ENCODE data around the gene RAB1B. TPM values are rescaled to one million over a fixed set of nuclear protein-coding genes. Genes with fewer than 3 reads are reported as not detected.

Gene RAB1B
- total RNA-seq, 2 donors from 2014 or later = 122 to 126 TPM

- Histone ChIP-seq H3K9ac (ENCODE audit: extremely low read depth, low read length, poor library complexity, severe bottlenecking) (no peak overlapping the region), H3K27me3 (ENCODE audit: control insufficient read depth, insufficient read depth, low read length, poor library complexity, severe bottlenecking) (no peaks in the 10 kb centered on the region), H3K4me1 (ENCODE audit: control insufficient read depth, insufficient read depth, low read length) (no peaks in the 10 kb centered on the region), H3K27ac (ENCODE audit: low read depth, low read length) (no peak overlapping the region), H3K36me3 (ENCODE audit: control insufficient read depth, insufficient read depth, low read length) (no peaks in the 10 kb centered on the region), H3K9me3 (ENCODE audit: control insufficient read depth, low read length) (no peaks in the 10 kb centered on the region), H3K4me3 (ENCODE audit: low read length) (no peak overlapping the region)
- no peak for DNase-seq
- H3K4me3 Mint-ChIP-seq = no peak overlapping the region
- H3K4me1 Mint-ChIP-seq = peaks cover 4% of the 10 kb centered on the region
- peaks cover 15% of the 10 kb centered on the region for H3K27me3 Mint-ChIP-seq (ENCODE audit: insufficient read depth)
- TF ChIP-seq, protein P1, sequence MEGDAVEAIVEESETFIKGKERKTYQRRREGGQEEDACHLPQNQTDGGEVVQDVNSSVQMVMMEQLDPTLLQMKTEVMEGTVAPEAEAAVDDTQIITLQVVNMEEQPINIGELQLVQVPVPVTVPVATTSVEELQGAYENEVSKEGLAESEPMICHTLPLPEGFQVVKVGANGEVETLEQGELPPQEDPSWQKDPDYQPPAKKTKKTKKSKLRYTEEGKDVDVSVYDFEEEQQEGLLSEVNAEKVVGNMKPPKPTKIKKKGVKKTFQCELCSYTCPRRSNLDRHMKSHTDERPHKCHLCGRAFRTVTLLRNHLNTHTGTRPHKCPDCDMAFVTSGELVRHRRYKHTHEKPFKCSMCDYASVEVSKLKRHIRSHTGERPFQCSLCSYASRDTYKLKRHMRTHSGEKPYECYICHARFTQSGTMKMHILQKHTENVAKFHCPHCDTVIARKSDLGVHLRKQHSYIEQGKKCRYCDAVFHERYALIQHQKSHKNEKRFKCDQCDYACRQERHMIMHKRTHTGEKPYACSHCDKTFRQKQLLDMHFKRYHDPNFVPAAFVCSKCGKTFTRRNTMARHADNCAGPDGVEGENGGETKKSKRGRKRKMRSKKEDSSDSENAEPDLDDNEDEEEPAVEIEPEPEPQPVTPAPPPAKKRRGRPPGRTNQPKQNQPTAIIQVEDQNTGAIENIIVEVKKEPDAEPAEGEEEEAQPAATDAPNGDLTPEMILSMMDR (conservative IDR thresholded peaks at IDR 0.05) = no peak
- no peak overlapping the region for H3K27ac Mint-ChIP-seq
- WGBS, 2 experiments (ENCODE audit: insufficient coverage in 1 of 2, insufficient read length in 1 of 2) = 64 to 74% methylated on average over 4 to 9 of the region's 10 CpGs
- no peaks in the 10 kb centered on the region for H3K36me3 Mint-ChIP-seq (ENCODE audit: low read depth)
- H3K9me3 Mint-ChIP-seq = peaks cover 8% of the 10 kb centered on the region
Observed at GRCh38 chr11:66324664-66325063, 56.2 kb downstream of the RAB1B start.

DNA sequence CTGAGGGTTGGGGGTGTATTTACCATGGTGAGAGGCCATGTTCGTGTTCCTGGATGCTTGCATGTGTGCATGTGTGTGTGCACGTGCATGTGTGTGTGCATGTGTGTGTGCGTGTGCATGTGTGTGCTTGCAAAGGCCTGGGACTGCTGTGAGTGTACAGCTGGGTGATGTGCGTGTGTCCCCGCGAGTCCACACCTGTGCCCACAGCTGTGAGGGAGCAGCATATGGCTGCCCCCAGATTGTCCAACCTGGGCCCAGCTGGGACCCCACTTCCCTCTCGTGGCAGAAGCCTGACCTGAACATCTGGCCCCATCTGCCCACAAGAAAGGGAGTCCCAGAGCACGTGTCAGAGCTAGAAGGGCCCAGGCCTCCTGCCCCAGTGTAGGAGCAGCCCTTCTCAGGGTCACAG lies 56.8 kb downstream of the RAB1B start:
- Histone ChIP-seq H3K4me3 (ENCODE audit: low read length) (no peak overlapping the region), H3K27ac (ENCODE audit: low read depth, low read length) (no peak overlapping the region), H3K9me3 (ENCODE audit: control insufficient read depth, low read length) (no peaks in the 10 kb centered on the region), H3K27me3 (ENCODE audit: control insufficient read depth, insufficient read depth, low read length, poor library complexity, severe bottlenecking) (no peaks in the 10 kb centered on the region), H3K36me3 (ENCODE audit: control insufficient read depth, insufficient read depth, low read length) (no peaks in the 10 kb centered on the region), H3K9ac (ENCODE audit: extremely low read depth, low read length, poor library complexity, severe bottlenecking) (no peak overlapping the region), H3K4me1 (ENCODE audit: control insufficient read depth, insufficient read depth, low read length) (no peaks in the 10 kb centered on the region)
- Mint-ChIP-seq H3K4me1 (peaks cover 4% of the 10 kb centered on the region), H3K27ac (no peak overlapping the region), H3K36me3 (ENCODE audit: low read depth) (no peaks in the 10 kb centered on the region), H3K9me3 (peaks cover 2% of the 10 kb centered on the region), H3K4me3 (no peak overlapping the region), H3K27me3 (ENCODE audit: insufficient read depth) (peaks cover 11% of the 10 kb centered on the region)
- 86 to 87% methylated on average over 4 to 8 of the region's 8 CpGs for WGBS, 2 experiments (ENCODE audit: insufficient coverage in 1 of 2, insufficient read length in 1 of 2)
- TF ChIP-seq, protein P1 (conservative IDR thresholded peaks at IDR 0.05) = no peak
- no peak for DNase-seq

DNA sequence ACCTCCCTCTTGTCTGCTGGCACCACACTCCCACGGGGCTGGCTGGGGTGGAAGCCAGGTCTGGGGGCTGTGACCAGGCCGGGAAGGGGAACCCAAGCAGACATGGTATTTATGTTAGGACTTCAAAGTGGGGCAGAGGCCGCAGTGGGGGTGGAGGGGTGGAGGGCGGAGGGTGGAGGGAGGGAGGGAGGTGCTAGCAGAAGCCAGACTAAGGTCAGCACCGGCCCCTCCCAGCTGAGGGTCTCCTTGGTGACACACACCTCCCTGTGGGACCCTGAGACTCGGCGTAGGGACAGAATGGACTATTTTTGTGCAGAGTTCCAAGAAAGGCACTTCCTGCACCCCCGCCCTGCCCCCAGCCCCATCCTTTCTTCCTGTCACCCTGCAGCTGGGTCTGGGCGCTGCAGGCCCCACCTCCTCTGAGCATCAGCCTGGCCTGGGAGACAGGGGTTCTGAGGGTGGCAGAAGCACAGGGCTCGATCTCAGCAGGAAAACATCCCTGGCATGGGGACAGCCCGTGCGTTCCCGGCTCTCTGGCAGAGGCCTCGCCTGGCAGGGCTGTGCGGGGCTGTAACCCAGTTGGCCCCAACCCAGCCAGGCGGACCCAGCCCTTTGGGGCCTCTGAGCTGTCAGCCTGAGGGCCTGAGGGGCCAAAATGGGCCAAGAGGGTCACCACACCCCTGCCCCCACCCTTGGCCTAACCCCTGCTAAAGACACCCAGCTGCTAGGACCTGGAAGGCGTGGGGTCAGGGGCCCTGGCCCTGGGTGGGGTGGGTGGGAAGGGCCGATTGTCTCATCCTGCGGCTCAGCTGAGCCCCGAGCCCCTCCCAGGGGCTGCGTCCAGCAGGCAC lies 58.0 kb downstream of the RAB1B start:
- H3K9me3 ChIP-seq (ENCODE audit: control insufficient read depth, low read length) = no peaks in the 10 kb centered on the region
- Mint-ChIP-seq H3K27ac (no peak overlapping the region), H3K9me3 (no peaks in the 10 kb centered on the region), H3K4me3 (no peak overlapping the region), H3K36me3 (ENCODE audit: low read depth) (no peaks in the 10 kb centered on the region), H3K4me1 (peaks cover 4% of the 10 kb centered on the region), H3K27me3 (ENCODE audit: insufficient read depth) (peaks cover 10% of the 10 kb centered on the region)
- H3K36me3 ChIP-seq (ENCODE audit: control insufficient read depth, insufficient read depth, low read length) = no peaks in the 10 kb centered on the region
- DNase-seq = no peak
- no peak overlapping the region for H3K9ac ChIP-seq (ENCODE audit: extremely low read depth, low read length, poor library complexity, severe bottlenecking)
- H3K4me3 ChIP-seq (ENCODE audit: low read length) = no peak overlapping the region
- H3K4me1 ChIP-seq (ENCODE audit: control insufficient read depth, insufficient read depth, low read length) = no peaks in the 10 kb centered on the region
- TF ChIP-seq, protein P1 (conservative IDR thresholded peaks at IDR 0.05) = no peak
- no peaks in the 10 kb centered on the region for H3K27me3 ChIP-seq (ENCODE audit: control insufficient read depth, insufficient read depth, low read length, poor library complexity, severe bottlenecking)
- H3K27ac ChIP-seq (ENCODE audit: low read depth, low read length) = no peak overlapping the region
- 83 to 84% methylated on average over 6 to 21 of the region's 21 CpGs for WGBS, 2 experiments (ENCODE audit: insufficient coverage in 1 of 2, insufficient read length in 1 of 2)

Other genes with a start within 250 kb of the RAB1B start
- not detected for gene CATSPER1, start 242.2 kb upstream of the RAB1B start, total RNA-seq
- 10 to 100 TPM in 1 of 2 donors, 1 to 10 TPM in 1; 7.4 to 11.2 TPM for gene GAL3ST3, start 219.5 kb upstream of the RAB1B start, total RNA-seq
- gene SF3B2, start 216.3 kb upstream of the RAB1B start, total RNA-seq = 100 to 1,000 TPM; 209 to 254 TPM
- 10 to 100 TPM; 67.0 to 67.1 TPM for gene PACS1, start 198.4 kb upstream of the RAB1B start, total RNA-seq
- gene KLC2, start 10.9 kb upstream of the RAB1B start, total RNA-seq = 10 to 100 TPM; 52.0 to 69.2 TPM
- gene CNIH2, start 9.5 kb downstream of the RAB1B start, total RNA-seq = 1 to 10 TPM; 3.5 to 3.8 TPM
- gene YIF1A, start 20.5 kb downstream of the RAB1B start, total RNA-seq = 10 to 100 TPM; 70.6 to 80.1 TPM
- gene TMEM151A, start 23.3 kb downstream of the RAB1B start, total RNA-seq = under 1 TPM in 1 of 2 donors, not detected in 1; 0.20 TPM
- gene CD248, start 48.4 kb downstream of the RAB1B start, total RNA-seq = under 1 TPM; 0.33 to 0.40 TPM
- 1 to 10 TPM; 2.2 to 2.6 TPM for gene RIN1, start 67.8 kb downstream of the RAB1B start, total RNA-seq
- 10 to 100 TPM; 38.7 to 40.3 TPM for gene BRMS1, start 76.5 kb downstream of the RAB1B start, total RNA-seq
- gene B4GAT1, start 79.0 kb downstream of the RAB1B start, total RNA-seq = 10 to 100 TPM; 29.4 to 45.7 TPM
- gene SLC29A2, start 103.1 kb downstream of the RAB1B start, total RNA-seq = 10 to 100 TPM; 30.8 to 32.4 TPM
- gene NPAS4, start 152.4 kb downstream of the RAB1B start, total RNA-seq = not detected
- 100 to 1,000 TPM in 1 of 2 donors, 10 to 100 TPM in 1; 84.5 to 111 TPM for gene MRPL11, start 170.2 kb downstream of the RAB1B start, total RNA-seq
- 10 to 100 TPM in 1 of 2 donors, 1 to 10 TPM in 1; 9.0 to 12.4 TPM for gene PELI3, start 198.3 kb downstream of the RAB1B start, total RNA-seq
- gene DPP3, start 211.8 kb downstream of the RAB1B start, total RNA-seq = 10 to 100 TPM; 84.8 to 86.3 TPM
- 10 to 100 TPM; 52.4 to 67.3 TPM for gene BBS1, start 242.0 kb downstream of the RAB1B start, total RNA-seq